Heart left ventricle (tissue), 16 donors: ENCODE measurements around the gene TIAM2. TPM values are rescaled to one million over a fixed set of nuclear protein-coding genes. Genes with fewer than 3 reads are reported as not detected.

Source experiments
- ATAC-seq, 4 donors: fragments of 200-7000 bp; cut with Tn5 transposase; one replicate each; pipeline ENCODE4 v1.9.1; 2020 to 2022; ENCODE audit warnings: moderate library complexity in 4 of 4, mild to moderate bottlenecking in 3 of 4, moderate number of reproducible peaks in 1 of 4
- DNase-seq, 5 donors: peaks; one replicate each; pipeline ENCODE4 v3.0.0-alpha.2; 2020
- H3K27ac ChIP-seq, 12 donors: fragments of 200-600 bp; sonication (generic) in 4 of 12; one replicate each; pipeline versions ENCODE4 v1.5.0 to v1.8.0; 2016 to 2022; ENCODE audit warnings: mild to moderate bottlenecking in 2 of 12
- H3K27me3 ChIP-seq, 9 donors: fragments of 200-600 bp; sonication (generic) in 2 of 9; one replicate each; pipeline versions ENCODE4 v1.5.1 to v1.8.0; 2016 to 2022; ENCODE audit warnings: mild to moderate bottlenecking in 3 of 9
- H3K36me3 ChIP-seq, 9 donors: fragments of 200-600 bp; sonication (generic) in 2 of 9; one replicate each; pipeline versions ENCODE4 v1.5.0 to v1.8.0; 2018 to 2022; ENCODE audit warnings: mild to moderate bottlenecking in 2 of 9
- H3K4me1 ChIP-seq, 12 donors: fragments of 200-600 bp; sonication (generic) in 4 of 12; one replicate each; pipeline versions ENCODE4 v1.5.0 to v1.8.0; 2016 to 2022; ENCODE audit warnings: mild to moderate bottlenecking in 3 of 12
- H3K4me3 ChIP-seq, 12 donors: fragments of 200-600 bp; sonication (generic) in 4 of 12; one replicate each; pipeline versions ENCODE4 v1.5.0 to v1.8.0; 2017 to 2022; ENCODE audit warnings: mild to moderate bottlenecking in 9 of 12, moderate library complexity in 4 of 12
- H3K9me3 ChIP-seq, 12 donors: fragments of 200-600 bp; sonication (generic) in 4 of 12; one replicate each; pipeline versions ENCODE4 v1.5.0 to v1.8.0; 2016 to 2022; ENCODE audit warnings: mild to moderate bottlenecking in 1 of 12
- CTCF ChIP-seq, 12 donors: fragments of 200-600 bp; sonication (generic) in 4 of 12; IDR thresholded peaks; one replicate each; pipeline versions ENCODE4 v1.5.0 to v1.8.0; 2018 to 2022; ENCODE audit warnings: antibody characterized with exemption in 12 of 12, mild to moderate bottlenecking in 5 of 12
- POLR2A ChIP-seq, 2 donors: fragments of 450-650 bp; IDR thresholded peaks; one replicate each; pipeline ENCODE4 v1.6.1; 2017; ENCODE audit warnings: antibody characterized with exemption in 2 of 2, mild to moderate bottlenecking in 2 of 2, moderate library complexity in 2 of 2
- WGBS, 4 donors: extraction: QIAGEN DNeasy Blood & Tissue Kit in 2 of 4; methylation state at CpG; one replicate each; pipeline versions ENCODE4 v1.1.5 to v1.1.7; 2013 to 2018; 5-methylcytosine and 5-hydroxymethylcytosine counted together
- intact Hi-C, 10 donors: fragments of 100-400 bp; cut with DNase I; formaldehyde crosslinking; loops; one replicate each; pipeline versions ENCODE4 v1.11.1 to v1.14.2; 2022
- polyA plus RNA-seq, 2 donors: library from polyadenylated mRNA; stranded (reverse); fragments of 200-250 nt; gene quantifications; one replicate each; pipeline ENCODE4 v1.2.3, GENCODE V29; 2013
- total RNA-seq, 9 donors: library from RNA; depleted of rRNA in 2 of 9; stranded (reverse); fragments of >200 nt in 2 of 9; fragmentation: NEBNext Ultra II Directional in 3 of 9; extraction: Animal tissue kit (Norgen Biotek cat#: 25700) in 3 of 9; gene quantifications; one replicate each; pipeline versions ENCODE4 v1.1.0 to v1.2.4, GENCODE V29; 2016 to 2023
- donor health status: ischemic (EF 13 %, LVEDD 7.1; RV severe dilation, severe dysfunction).
- donor health status: healthy with polysubstance abuse.
- donor health status: DM: no; HTN: yes; CAD: no.
- donor health status: DM: no; HTN: no; CAD: no.
- donor health status: ischemic (EF 25% LVEDD 6.9; RV normal size, moderate dysfunction).
- donor health status: ischemic (EF 25% LVEDD 5.7; RV mildly dilated, moderate dysfunction).
- donor health status: healthy.
- donor health status: DM: yes; HTN: yes; CAD: no.
- donor health status: ischemic (EF 35%, LVEDD 5.7; RV mildly dilated, moderate dysfunction).
- donor health status: nonischemic (EF 11% LVEDD 7.7; RV severe dilation, severe dysfunction).
- donor health status: DM: yes; HTN: yes; CAD: no.
- donor health status: PGD.
- donor health status: ischemic (EF 29% LVEDD 5.4; RV normal size, mild dysfunction).
- donor health status: nonischemic (EF 23%, LVEDD 6.1; RV moderate dilation, normal function).

TIAM2 gene
- total and polyA plus RNA-seq, 11 donors = 4.6 to 16.5 (median 12.6) TPM

DNA sequence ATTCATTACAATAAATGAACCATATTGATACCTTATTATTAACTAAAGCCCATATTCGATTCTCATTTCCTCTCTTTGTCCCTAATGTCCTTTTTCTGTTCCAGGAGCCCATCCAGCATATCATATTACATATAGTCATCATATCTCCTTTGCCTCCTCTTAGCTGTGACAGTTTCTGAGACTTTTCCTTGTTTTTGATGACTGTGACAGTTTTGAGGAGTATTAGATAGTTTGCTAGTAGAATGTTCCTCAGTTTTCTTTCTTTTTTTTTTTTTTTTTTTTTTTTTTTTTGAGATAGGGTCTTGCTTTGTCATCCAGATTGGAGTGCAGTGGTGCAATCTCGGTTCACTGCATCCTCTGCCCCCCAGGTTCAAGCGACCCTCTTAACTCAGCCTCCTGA is 61.6 kb downstream of the TIAM2 start:
- H3K27me3 ChIP-seq = no peaks in the 10 kb centered on the region
- H3K36me3 ChIP-seq = no peaks in the 10 kb centered on the region
- no peak overlapping the region for H3K4me3 ChIP-seq
- no peak for TF ChIP-seq CTCF (IDR thresholded peaks at IDR 0.05)
- no peak for TF ChIP-seq POLR2A (IDR thresholded peaks at IDR 0.05)
- no peak for DNase-seq
- intact Hi-C loops = no loop called here
- no peak for ATAC-seq
- no peak overlapping the region for H3K27ac ChIP-seq
- peaks cover 0 to 6% (median 0%) of the 10 kb centered on the region in 12 donors for H3K9me3 ChIP-seq
- WGBS, 4 donors = 77 to 86% (median 84%) methylated on average over 3 of the region's 3 CpGs
- H3K4me1 ChIP-seq = no peaks in the 10 kb centered on the region

GRCh38 chr6:155061381-155061780 is 66.3 kb downstream of the TIAM2 start:
- DNase-seq (no peak), ATAC-seq (no peak)
- Histone ChIP-seq H3K4me3 (no peak overlapping the region), H3K27ac (no peak overlapping the region), H3K9me3 (peaks cover 0 to 6% (median 0%) of the 10 kb centered on the region in 12 donors), H3K27me3 (no peaks in the 10 kb centered on the region), H3K36me3 (no peaks in the 10 kb centered on the region), H3K4me1 (no peaks in the 10 kb centered on the region)
- TF ChIP-seq POLR2A (IDR thresholded peaks at IDR 0.05) = no peak
- no peak for TF ChIP-seq CTCF (IDR thresholded peaks at IDR 0.05)
- intact Hi-C loops = no loop called here
- 95 to 97% (median 96%) methylated on average over 8 of the region's 8 CpGs for WGBS, 4 donors

- no peaks in the 10 kb centered on the region for H3K27me3 ChIP-seq
- no peaks in the 10 kb centered on the region for H3K36me3 ChIP-seq
- ATAC-seq (no peak), DNase-seq (no peak)
- H3K4me3 ChIP-seq = no peak overlapping the region
- no peaks in the 10 kb centered on the region for H3K4me1 ChIP-seq
- no peak overlapping the region for H3K27ac ChIP-seq
- TF ChIP-seq CTCF (IDR thresholded peaks at IDR 0.05) = no peak
- intact Hi-C loops = no loop called here
- H3K9me3 ChIP-seq = peaks cover 0 to 6% (median 0%) of the 10 kb centered on the region in 12 donors
- 86 to 95% (median 86%) methylated on average over 1 of the region's 1 CpG for WGBS, 4 donors
Measured at GRCh38 chr6:155062866-155063341, 67.8 kb downstream of the TIAM2 start.

DNA sequence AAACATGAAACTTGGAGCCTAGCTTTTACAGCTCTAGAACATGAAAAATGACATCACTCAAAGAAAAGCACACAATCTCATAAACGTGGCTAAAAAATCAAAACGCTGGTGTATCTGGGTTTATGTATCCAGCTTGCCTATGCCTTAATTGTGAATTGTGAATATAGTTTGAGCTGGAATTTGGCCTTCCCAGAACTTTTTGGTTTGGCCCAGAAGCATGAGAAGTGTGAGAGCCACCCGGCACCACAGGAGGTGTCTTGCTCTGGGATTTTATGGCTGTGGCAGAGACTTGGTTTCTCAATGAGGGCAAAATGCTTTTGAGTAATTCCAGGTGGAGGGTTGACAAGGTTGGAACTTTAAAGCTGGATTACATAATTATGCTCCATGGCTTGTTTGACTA is 69.2 kb downstream of the TIAM2 start:
- WGBS, 4 donors = 79 to 88% (median 86%) methylated on average over 3 of the region's 3 CpGs
- no peak for TF ChIP-seq CTCF (IDR thresholded peaks at IDR 0.05)
- no peak for TF ChIP-seq POLR2A (IDR thresholded peaks at IDR 0.05)
- H3K9me3 ChIP-seq = peaks cover 0 to 6% (median 0%) of the 10 kb centered on the region in 12 donors
- H3K4me3 ChIP-seq = no peak overlapping the region
- no peaks in the 10 kb centered on the region for H3K4me1 ChIP-seq
- DNase-seq = no peak
- intact Hi-C loops = no loop called here
- no peak for ATAC-seq
- H3K27me3 ChIP-seq = no peaks in the 10 kb centered on the region
- no peaks in the 10 kb centered on the region for H3K36me3 ChIP-seq
- H3K27ac ChIP-seq = no peak overlapping the region
